ENCODE data around the gene TEX19.

Gene TEX19

DNA sequence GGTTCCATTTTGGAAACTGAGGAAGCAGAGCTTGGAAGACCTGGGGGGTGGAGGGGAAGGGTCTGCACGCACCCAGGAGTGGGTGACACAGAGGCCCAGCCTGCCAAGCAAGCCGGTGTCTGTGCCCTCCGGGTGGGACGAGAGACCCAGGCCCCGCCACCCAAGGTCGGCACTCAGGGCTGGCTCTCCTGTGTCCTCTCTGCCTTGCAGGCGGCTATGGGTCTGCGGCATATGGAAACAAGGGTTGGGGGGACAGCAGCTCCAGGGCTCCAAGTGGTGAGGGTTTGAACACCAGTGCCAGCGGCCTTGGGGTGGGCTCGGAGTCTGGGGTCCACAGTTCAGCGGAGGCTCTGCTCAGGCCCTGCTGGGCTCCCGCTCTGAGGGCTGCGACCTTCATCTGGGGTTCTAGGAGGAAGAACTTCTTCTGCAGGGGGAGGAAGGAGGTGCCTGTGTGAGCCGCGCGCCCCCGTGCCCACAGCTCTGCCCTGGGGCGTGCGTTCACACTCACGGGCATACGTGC lies 37.0 kb upstream of the TEX19 start:
- DNase-seq = no peak

DNA sequence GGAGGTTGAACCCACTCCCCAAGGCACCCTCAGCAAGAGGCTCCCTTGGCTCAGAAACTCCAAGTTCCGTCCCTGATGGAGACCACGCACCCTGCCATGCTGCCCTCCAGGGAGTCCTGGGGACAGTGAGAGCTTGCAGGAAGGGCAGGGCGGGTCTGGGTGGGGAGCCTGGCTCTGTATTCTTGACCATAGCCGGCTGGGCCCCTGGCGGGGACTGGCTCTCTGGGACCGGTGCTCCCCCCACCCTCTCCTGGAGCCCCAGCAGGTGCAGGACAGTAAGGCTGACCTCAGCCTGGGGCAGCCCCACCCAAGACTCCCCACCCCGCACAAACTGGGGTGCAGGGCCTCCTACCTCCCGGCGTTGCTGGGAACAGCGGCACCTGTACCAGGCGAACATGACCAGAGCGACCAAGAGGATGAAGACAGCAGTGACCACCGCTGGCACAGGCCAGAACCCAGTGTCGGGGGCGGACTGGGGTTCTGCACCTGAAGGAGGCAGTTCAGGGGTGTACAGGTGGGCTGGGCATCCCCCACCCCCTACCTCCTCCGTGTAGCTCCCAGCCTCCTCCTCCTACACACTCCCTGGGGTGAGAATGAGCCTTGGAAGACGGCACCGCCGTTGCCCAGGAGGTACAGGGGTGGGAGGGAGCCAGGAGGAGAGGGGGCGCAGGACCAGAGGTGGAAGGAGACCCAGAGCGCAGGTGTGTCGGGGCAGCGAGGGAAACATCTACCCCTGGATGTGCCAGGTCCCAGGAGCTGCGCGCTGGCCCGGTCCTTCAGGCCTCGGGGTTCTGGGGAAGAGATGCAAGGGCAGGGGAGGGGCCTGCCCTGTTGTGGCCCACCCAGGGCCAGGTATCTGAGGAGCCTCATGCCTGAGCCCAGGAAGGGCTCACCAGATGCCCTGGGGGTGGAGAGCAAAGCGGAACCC lies 36.3 kb upstream of the TEX19 start:
- DNase-seq = no peak

DNA sequence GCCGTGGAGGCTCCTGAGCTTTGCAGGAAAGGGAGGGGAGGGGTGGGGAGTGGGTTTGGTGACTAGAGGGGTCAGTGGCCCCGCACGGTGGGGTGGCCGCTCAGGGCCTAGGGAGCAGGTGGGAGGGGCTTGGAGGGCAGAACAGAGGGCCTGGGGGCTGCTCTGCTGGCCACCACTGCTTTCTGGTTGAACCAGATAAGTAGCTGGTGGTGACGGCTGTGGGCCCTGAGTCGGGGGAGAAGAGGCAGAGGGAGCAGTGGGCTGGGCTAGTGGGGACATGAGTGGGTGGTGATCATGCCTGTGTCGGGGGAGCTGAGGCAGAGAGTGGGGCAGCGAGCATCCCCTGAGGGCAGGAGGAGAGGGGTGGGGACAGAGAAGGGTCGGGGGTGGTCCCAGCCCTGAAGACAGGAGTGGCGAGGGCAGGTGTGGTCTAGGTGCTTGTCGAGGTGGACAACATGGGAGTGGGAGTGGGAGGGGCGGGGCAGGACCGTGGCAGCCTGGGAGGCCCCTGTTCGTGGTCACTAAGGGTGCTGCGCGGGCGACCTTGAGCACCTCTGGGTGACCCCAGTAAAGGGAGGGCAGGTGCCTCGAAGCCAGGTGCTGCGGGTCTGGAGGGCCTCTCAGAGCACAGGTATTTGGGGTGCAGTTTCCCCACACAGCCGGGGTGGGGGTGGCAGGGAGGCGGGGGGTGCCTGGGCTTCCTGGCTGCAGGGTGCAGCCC lies 35.4 kb upstream of the TEX19 start:
- no peak for DNase-seq

DNA sequence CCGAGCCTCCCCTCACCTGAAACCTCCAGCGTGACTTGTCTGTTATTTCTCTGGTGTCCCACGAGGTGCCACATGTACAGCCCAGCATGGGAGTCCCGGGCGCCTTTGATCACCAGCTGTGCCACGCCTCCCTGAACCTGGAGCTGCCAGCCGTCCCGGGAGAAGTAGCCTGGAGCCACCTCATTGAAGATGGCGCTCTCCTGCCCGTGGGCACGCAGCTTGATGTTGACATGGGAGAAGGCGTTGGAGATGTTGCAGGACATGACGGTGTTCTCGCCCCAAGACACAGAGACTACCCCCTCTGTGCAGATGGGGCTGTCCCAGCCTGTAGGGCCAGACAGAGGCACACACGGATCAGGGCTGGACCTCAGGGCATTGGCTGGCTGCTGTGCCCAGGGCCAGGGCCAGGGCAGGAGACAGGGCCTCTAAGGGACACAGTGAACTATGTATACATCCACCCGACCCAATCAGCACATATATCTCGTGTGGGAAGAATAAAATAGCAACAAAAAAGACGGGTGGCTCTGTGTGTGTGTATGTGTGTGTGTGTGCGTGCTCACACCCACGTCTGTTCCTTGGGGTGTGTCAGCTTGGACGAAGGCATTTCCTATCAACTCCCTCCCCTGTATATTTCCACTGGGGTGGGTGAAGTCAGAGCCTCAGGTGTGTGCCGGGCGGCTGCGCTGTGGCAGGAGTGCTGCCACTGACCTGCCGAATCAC lies 34.3 kb upstream of the TEX19 start:
- DNase-seq = no peak

DNA sequence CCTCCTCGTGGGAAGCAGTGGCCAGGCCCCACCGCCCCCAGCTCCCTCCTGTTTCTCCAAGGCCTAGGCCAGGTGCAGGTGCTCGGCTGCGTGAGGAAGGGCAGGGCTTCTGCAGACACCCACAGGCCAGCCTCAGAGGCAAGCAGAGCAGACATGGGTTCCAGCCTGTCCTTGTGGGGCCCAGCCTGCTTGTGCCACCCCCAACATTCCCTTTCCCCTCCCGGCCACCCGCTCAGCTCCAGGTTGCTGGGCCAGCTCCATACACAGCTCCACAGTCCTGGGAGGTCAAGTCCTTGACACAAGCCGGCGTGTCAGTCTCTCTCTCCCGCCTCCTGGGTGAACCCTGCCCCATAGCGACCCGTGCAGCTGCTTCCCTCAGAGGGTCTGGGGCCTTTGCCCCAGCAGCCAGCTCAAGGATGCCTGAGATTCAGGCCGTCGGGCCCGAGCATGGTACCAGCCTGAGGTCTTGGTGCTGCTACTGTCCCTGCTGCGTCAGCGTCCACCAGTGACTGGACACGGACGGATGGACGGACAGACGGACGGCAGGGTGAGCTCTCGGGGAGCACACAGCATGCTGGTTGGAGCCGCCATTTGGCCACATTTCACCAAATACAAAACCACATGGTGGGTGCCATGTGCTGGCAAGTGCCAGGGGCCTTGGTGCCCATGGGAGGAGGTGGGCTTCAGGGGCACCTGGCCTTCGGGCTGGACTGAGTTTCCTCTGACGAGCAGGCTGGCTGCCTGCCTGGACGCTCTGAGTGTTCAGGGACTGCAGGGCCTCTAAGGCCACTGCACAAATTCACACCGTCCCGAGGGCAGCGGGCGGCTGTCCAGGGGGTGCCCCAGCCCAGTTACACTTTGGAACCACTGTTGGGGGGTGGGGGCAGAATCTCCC lies 33.5 kb upstream of the TEX19 start:
- no peak for DNase-seq

DNA sequence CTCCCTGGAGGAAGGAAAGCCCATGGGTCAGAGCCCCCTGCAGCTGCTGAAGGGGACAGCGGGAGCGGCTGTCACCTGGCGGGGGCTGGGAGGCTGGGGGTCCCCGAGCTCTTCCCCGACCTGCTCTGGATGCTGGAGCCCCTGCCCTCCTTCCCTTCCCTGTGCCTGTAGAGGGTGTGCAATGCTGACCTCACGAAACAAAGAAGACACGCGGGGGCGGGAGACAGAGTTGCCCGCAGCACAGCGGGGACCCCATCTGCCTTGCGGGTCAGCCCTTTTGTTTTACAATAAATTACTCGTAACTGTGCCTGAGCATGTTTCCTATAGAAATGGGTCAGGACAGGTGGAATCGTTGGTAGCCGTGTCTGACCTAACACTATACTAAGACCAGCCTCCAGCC lies 31.8 kb upstream of the TEX19 start:
- DNase-seq = no peak

DNA sequence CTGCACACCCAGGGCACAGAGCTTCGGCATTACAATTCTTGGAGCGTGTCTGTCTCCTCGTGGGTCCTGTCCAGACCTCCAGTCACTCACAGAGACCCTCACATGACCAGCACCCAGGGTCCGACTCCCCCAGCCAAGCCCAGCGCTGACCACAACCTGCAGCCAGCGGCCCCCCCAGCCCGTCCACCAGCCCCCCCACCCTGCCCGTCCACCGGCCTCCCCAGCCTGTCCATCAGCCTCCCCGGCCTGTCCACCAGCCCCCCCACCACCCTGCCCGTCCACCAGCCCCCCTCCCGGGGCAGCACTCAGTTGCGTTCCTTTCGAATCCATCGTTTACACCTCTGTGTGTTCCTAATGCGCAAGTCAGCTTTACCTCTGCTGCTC lies 31.3 kb upstream of the TEX19 start:
- no peak for DNase-seq

DNA sequence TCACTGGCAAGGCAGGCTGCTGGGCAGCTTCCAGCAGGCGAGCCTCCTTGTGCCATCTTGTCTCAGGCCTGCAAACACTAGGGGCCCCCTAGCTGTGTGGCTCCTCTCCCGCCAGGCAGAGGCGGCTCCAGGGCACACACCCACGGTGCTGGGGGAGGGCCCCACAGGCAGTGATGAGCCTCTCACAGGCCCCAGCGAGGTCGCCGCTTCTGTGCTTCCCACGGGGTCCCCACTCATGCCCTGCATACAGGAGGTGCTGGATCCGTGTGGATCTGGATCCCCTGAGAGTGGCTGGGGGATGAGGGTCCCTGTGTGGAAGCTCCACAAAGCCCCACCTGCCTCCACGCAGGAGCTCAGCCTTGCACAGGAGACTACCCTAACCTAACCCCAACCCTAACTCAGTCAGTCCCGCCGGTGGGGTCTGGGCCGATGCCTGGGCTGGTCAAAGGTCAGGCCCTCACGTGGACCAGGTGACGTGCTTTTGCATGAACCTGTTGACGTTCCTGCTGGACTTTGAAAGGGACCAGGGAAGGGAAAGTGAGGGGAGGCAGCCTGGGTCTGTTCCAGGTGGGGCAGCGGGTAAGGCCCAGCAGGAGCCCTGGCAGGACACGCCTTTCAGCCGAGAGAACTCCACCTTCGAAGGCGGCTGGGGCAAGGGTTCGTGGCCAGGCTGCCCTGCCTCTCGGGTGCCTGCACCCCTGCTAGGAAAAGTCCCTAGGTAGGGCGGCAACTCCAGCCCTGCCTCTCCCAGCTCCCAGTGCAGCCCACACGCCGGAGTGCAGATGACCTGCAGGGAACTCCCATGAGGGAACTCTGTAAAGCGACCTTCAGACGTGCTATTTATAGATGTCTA lies 30.7 kb upstream of the TEX19 start:
- no peak for DNase-seq

DNA sequence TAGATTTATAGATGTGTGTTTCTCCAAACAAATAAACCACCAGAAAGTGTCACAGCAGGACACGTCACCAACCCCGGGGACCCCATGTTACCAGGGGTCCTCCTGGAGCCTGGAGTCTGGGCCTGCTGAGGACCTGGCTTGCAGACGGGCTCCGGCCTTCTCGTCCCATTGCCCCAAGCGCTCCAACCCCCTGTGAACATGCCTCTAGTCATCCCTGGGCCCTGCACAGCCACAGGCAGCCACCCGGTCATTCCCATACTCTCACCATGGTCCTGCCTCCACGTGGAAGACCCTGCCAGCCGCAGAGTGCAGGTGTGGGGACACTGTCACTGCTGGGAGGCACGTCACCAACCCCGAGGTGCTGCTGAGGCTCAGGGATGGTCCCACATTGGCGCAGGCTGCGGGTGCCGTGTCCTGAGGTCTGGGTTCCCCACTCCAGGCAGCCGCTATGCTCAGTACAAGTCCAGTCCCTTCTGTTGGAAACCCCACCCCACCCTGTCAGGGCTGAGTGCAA lies 30.0 kb upstream of the TEX19 start:
- DNase-seq = no peak

DNA sequence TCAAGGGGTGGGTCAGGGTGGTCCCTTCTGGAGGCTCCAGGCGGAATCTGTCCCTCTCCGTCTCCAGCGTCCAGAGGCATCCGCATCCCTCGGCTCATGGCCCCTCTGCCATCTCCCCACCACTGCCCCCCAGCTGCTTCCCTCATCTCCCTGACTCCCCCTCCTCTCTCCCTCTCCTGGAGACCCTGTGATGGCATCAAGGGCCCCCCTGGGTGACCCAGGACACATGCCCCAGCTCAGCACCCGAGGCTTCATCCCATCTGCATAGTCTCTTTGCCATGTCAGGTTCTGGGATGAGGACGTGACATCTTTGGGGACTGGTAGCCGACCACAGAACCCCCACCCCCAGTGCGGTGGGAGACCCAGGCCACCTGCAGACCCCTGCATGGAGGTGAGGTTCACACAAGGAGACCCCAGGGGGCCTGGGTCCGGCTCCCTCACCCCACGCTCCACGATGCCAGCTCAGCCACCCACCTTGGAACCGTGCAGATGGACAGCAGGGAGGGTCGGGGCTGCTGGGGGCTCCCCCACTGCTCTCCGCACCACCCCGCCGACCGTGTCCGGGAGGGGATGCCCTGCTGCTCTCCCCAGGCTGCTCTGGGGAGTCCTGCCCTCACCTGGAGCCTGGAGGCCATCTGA lies 29.2 kb upstream of the TEX19 start:
- no peak for DNase-seq

DNA sequence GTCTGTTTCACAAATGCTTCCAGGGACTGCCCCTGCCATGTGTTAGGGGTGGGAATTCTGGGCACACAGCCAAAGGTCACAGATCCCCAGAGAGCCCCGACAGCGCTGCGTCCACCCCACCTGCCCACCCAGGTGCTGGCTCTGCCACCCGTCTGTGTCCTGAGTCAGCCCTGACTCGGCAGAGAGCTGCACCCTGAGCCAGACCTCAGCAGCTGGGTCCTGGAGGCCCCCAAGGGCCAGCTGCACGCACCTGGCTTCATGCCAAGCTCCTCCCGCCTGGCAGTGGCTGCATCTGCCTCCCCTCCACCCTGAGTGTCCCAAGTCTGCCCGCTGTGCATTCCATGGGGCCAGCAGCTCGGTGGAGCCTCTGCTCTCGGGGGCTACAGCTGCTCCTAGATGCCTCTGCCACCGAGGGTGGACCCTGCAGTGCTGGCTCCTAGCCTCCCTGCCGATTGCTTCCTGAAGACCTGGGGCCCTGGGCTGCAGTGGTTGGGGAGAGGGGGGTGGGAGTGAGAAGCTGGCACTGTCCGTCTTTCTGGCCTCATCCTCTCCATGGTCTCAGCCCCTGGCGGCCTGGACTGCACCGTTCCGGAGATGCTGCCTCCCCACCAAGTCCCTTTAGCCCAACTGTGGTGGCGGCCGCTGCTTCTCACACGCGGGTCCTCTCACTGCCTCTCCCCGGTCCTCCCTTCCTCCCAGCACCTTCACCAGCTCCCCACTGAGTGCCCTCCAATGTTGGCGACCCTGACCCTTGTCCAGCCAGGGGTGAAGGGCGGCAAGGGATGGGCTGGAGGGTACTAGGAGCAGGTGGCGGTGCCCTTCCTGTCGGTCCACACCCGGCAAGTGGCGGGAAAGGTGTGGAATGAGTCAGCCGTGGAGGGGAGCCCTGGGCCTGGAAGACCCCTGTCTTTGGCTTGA lies 28.5 kb upstream of the TEX19 start:
- DNase-seq = no peak

DNA sequence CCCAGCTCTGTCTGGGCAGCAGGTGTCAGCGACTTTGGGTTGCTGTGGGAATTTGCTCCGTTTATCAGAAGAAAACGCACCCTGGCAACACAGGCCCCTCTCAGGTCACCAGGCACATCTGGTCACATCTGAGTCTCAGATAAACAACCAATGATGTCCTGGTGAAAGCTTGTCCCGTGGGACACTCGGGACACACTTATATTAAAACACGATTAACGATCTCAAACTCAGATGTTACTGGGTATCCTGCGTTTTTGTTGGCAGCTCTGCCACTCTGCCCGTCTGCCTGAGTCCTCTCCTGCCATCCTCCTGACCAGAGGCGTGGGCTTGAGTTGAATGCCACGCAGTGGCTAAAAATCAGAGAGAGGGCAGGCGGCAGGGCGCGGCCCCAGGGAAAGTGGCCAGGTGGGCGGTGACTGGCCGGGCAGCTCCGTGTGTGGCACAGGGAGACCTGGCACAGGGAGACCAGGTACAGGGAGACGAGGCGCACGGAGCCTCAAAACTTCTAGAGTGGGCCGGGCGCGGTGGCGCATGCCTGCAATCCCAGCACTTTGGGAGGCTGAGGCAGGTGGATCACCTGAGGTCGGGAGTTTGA lies 27.6 kb upstream of the TEX19 start:
- no peak for DNase-seq

DNA sequence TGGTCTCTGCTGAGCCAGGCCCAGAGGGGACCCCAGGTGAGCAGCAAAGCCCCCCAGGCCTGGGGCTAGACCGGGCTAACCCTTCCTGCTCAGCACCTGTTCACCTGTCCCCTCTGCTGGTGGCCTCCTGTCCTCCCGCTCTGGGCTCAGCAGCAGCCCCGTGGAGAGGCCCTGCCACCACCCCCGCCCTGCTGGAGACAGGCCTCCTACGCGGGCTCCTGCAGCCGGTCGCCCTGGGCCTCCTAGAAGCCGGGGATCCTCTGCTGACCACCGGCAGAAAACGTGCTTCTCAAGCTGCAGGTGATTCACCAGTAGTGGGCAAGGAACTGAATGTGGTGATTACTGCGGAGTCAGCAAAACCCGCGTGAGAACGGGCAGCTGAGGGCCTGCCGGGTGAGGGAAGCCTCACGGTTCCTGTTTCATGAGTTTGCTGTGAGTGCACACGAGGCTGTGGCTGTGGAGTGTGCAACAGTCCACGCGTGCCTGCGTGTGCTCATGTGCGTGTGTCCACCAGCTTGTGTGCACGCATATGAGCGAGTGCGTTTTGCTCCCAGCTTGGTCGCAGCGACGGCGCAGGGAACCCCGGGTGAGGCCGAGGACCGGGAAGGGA lies 26.3 kb upstream of the TEX19 start:
- no peak for DNase-seq

DNA sequence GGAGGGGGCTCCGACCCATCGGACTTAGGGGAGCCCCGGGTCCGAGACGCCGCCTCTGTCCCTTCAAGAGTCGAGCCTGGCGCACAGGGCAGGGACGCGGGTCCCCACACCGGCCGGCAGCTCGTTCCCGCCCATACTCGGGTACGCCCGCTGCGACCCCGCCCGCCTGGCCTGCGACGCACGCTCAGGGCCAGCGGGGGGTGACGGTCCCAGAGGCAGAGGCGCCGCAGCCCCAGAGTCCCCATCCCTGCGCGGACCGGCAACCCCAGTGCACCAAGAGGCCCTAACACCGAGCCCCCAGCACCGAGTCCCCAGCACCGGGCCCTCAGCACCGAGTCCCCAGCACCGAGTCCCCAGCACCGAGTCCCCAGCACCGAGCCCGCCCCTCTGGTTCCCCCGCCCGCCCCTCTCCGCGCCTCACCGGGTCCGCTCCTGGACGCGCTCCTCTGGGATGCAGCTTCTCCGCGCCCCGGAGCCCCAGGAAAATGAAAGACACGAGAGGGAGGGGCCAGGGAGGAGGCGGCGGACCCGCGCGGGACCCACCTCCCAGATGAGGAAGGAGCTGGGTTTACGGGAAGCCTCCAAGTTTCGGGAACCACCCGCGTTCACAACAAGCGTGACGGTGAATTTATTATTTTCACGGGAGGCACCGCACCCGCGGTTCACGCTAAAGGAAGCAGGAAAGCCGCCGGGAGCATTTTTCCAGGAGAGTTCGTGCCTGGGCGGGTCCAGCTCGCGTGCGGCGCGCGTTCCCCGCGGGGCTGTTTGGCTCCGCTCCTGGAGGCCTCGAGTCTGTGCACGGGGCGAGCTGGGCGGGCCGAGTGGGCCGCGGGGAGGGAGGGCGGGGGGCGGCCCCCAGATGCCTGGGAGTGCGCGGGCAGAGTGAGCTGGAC lies 25.5 kb upstream of the TEX19 start, which contains the start of gene SECTM1:
SECTM1 (minus strand) TSS at position 488 of the 893 bp plus-strand sequence. CDS start 6,526 bp downstream, outside the sequence.
- no peak for DNase-seq

DNA sequence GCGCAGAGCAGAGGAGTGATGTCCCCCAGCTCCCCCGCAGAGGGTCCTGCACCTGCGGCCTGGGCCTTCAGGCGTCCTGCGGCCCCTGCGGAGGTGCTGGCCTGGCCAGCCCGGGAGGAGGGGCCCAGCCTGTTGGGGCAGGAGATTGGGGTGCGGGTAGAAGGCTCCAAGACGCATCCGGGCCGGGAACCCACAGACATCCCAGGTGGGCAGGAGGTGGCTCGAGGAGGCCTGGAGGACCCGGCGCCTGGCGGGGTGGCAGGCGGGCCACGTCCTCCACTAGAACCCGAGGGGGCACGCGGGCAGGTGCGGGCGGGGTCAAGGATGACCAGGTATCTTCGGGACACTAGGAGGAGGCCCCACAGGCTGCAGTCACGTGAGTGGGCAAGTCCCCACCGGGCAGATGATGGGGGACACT lies 24.8 kb upstream of the TEX19 start:
- DNase-seq = no peak

DNA sequence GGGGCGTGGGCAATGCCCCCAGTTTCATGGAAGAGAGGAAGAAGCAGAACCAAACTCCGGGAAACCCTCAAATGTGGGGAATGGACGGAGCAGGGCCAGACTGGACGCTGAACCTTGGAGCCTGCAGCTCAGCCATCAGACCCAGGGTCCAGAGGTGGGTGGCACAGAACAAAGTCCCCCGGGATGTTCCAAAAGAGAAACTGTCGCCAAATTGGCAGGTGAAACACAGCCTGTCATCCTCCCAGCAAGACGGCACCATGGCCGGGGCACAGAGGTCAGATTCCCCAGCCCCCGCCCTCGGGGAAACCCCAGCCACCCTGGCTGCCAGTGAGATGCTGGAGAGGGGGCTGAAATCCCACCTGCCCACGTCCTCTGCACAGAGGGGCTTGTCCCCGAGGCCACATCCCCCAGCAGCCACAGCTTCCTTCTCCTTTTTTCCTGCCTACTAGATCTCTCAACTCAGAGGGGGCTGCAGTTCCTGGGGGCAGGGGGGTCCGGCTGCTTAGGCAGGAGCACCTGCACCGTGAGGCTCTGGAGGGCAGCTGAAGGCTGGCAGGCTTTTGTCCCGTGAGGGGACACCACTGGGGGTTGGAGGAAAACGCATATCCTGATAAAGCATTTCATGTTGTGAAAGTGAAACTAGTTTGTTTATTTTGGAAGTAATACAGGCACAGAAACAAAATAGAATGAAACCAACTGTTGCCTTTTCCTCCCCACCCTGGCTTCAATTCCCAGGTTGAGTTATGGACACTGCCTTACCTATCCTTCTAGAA lies 24.2 kb upstream of the TEX19 start:
- no peak for DNase-seq
